ENCODE results near the gene NFKBIE.
A peak's percentile ranks its signal among the peaks of the same experiment; 100 is the strongest.

Gene NFKBIE

GRCh38 chr6:44272529-44272928 lies 7.2 kb upstream of the NFKBIE start:
- DNase-seq = no peak

- no peak for DNase-seq
Measured at GRCh38 chr6:44271914-44272313, 6.6 kb upstream of the NFKBIE start.

- DNase-seq = no peak
Measured at GRCh38 chr6:44271406-44271723, 6.0 kb upstream of the NFKBIE start.

- DNase-seq = no peak
Measured at GRCh38 chr6:44270526-44271405, 5.4 kb upstream of the NFKBIE start.

- DNase-seq = no peak
Measured at GRCh38 chr6:44269921-44270525, 4.7 kb upstream of the NFKBIE start, which contains the start of gene TMEM151B. Gene TMEM151B, plus strand, starts transcription at chr6:44270450. Its CDS starts 293 bp downstream, at chr6:44270743.

GRCh38 chr6:44269178-44269920 lies 4.0 kb upstream of the NFKBIE start:
- no peak for DNase-seq

- DNase-seq = peak; percentile 51 to 67
Measured at GRCh38 chr6:44268095-44268628, 2.8 kb upstream of the NFKBIE start.

- no peak for DNase-seq
Measured at GRCh38 chr6:44267252-44267651, 1.9 kb upstream of the NFKBIE start.

- DNase-seq = no peak
Measured at GRCh38 chr6:44266347-44266746, 996 bp upstream of the NFKBIE start.

- DNase-seq = no peak
Measured at GRCh38 chr6:44265722-44266233, 427 bp upstream of the NFKBIE start.

GRCh38 chr6:44264154-44265006 lies 971 bp downstream of the NFKBIE start:
- DNase-seq = no peak

GRCh38 chr6:44263354-44264100 lies 1.8 kb downstream of the NFKBIE start:
- DNase-seq = peak in 1 of 2 donors; percentile 37

GRCh38 chr6:44262467-44263353 lies 2.6 kb downstream of the NFKBIE start:
- no peak for DNase-seq

- no peak for DNase-seq
Measured at GRCh38 chr6:44261581-44261980, 3.8 kb downstream of the NFKBIE start.

- no peak for DNase-seq
Measured at GRCh38 chr6:44260451-44261297, 4.7 kb downstream of the NFKBIE start.

- no peak for DNase-seq
Measured at GRCh38 chr6:44260011-44260410, 5.3 kb downstream of the NFKBIE start.

GRCh38 chr6:44258921-44259320 lies 6.4 kb downstream of the NFKBIE start:
- no peak for DNase-seq

- no peak for DNase-seq
Measured at GRCh38 chr6:44258325-44258863, 7.0 kb downstream of the NFKBIE start.

GRCh38 chr6:44257753-44258324 lies 7.5 kb downstream of the NFKBIE start:
- DNase-seq = no peak

Measured in activated CD4-positive, alpha-beta T cell treated with anti-CD3 and anti-CD28 coated beads for 4 hours (primary cell).